Measurements from ENCODE around the gene F2RL3. TPM values are rescaled to one million over a fixed set of nuclear protein-coding genes. Genes with fewer than 3 reads are reported as not detected.

F2RL3 gene
- total and polyA plus RNA-seq, 11 donors = 0.12 to 4.6 (median 1.2) TPM

GRCh38 chr19:16922949-16923348, 34.1 kb downstream of the F2RL3 start:
- WGBS, 4 donors = 89 to 93% (median 93%) methylated on average over 13 of the region's 13 CpGs
- no peak overlapping the region for H3K4me3 ChIP-seq
- peaks cover 0 to 10% (median 0%) of the 10 kb centered on the region in 9 donors for H3K36me3 ChIP-seq
- H3K27ac ChIP-seq = no peak overlapping the region
- ATAC-seq = no peak
- intact Hi-C loops (cut with DNase I) = no loop called here
- no peaks in the 10 kb centered on the region for H3K27me3 ChIP-seq
- DNase-seq = no peak
- peaks cover 0 to 30% (median 10%) of the 10 kb centered on the region in 12 donors for H3K9me3 ChIP-seq
- no peaks in the 10 kb centered on the region for H3K4me1 ChIP-seq
- TF ChIP-seq CTCF (IDR thresholded peaks at IDR 0.05) (no peak), POLR2A (IDR thresholded peaks at IDR 0.05) (no peak)

GRCh38 chr19:16927883-16928282, 39.1 kb downstream of the F2RL3 start:
- intact Hi-C loops (cut with DNase I) = no loop called here
- Histone ChIP-seq H3K9me3 (peaks cover 0 to 36% (median 1%) of the 10 kb centered on the region in 12 donors), H3K36me3 (peaks cover 0 to 3% (median 0%) of the 10 kb centered on the region in 9 donors), H3K27ac (no peak overlapping the region), H3K4me1 (no peaks in the 10 kb centered on the region), H3K27me3 (no peaks in the 10 kb centered on the region), H3K4me3 (no peak overlapping the region)
- ATAC-seq (no peak), DNase-seq (no peak)
- TF ChIP-seq CTCF (IDR thresholded peaks at IDR 0.05) (no peak), POLR2A (IDR thresholded peaks at IDR 0.05) (no peak)
- WGBS, 4 donors = 89 to 93% (median 92%) methylated on average over 5 to 13 of the region's 13 CpGs

GRCh38 chr19:16928351-16928750, 39.6 kb downstream of the F2RL3 start:
- ATAC-seq = no peak

DNA sequence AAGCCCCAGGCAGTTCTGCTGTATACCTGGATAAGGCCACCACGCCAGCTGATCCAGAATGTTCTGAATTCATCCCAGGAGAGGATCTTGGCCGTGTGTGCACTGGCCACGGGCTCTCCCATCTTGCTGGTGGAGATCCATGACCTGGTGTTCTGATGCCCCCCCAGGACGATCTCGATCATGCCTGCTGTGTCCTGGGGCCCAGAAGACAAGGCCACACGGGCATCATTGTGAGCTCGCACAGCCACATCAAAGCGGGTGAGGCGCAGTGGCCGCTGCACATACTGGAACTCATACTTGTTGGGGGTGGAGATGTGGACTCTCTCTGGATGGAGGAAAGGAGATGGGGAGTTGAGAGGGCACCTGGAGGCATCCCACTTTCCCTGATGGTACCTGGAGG, 40.1 kb downstream of the F2RL3 start:
- 94 to 97% (median 95%) methylated on average over 9 to 10 of the region's 10 CpGs for WGBS, 4 donors
- peaks cover 0 to 47% (median 5%) of the 10 kb centered on the region in 12 donors for H3K9me3 ChIP-seq
- intact Hi-C loops (cut with DNase I) = no loop called here
- H3K36me3 ChIP-seq = no peaks in the 10 kb centered on the region
- DNase-seq (no peak), ATAC-seq (no peak)
- no peaks in the 10 kb centered on the region for H3K4me1 ChIP-seq
- no peak overlapping the region for H3K27ac ChIP-seq
- TF ChIP-seq CTCF (IDR thresholded peaks at IDR 0.05) (no peak), POLR2A (IDR thresholded peaks at IDR 0.05) (no peak)
- no peak overlapping the region for H3K4me3 ChIP-seq
- no peaks in the 10 kb centered on the region for H3K27me3 ChIP-seq

More at GRCh38 chr19:16928351-16928750, 39.6 kb downstream of the F2RL3 start:
- H3K36me3 ChIP-seq = no peaks in the 10 kb centered on the region
- H3K9me3 ChIP-seq = peaks cover 0 to 41% (median 3%) of the 10 kb centered on the region in 12 donors
- WGBS, 4 donors = 96 to 98% (median 97%) methylated on average over 2 of the region's 2 CpGs
- no peaks in the 10 kb centered on the region for H3K27me3 ChIP-seq
- no peak overlapping the region for H3K4me3 ChIP-seq
- DNase-seq = no peak
- no peak for TF ChIP-seq POLR2A (IDR thresholded peaks at IDR 0.05)
- no peak for TF ChIP-seq CTCF (IDR thresholded peaks at IDR 0.05)
- intact Hi-C loops (cut with DNase I) = no loop called here
- H3K4me1 ChIP-seq = no peaks in the 10 kb centered on the region
- no peak overlapping the region for H3K27ac ChIP-seq
